RWPE2 (cell line): Measurements from ENCODE around the gene FRK.

ENCODE experiments used
- ATAC-seq: fragments of 200-7000 bp; cut with Tn5 transposase; 3 replicates; pipeline ENCODE4 v1.9.1; 2021; ENCODE audit warnings: low read depth
- DNase-seq: peaks from one replicate; pipeline ENCODE4 v3.0.0-alpha.2; 2020; ENCODE audit warnings: low spot score
- H3K27ac ChIP-seq: fragments of 450-650 bp; 2 replicates; pipeline ENCODE4 v1.5.1; 2017; ENCODE audit warnings: mild to moderate bottlenecking; ENCODE audit not compliant: poor library complexity, severe bottlenecking
- H3K27me3 ChIP-seq: fragments of 250-450 bp; sonication (Bioruptor Pico); 2 replicates; pipeline ENCODE4 v1.5.1; 2021; ENCODE audit warnings: mild to moderate bottlenecking, moderate library complexity; ENCODE audit not compliant: insufficient read depth, poor library complexity, severe bottlenecking
- H3K36me3 ChIP-seq: fragments of 250-450 bp; sonication (Bioruptor Pico); 2 replicates; pipeline ENCODE4 v1.5.1; 2020; ENCODE audit warnings: low read depth, mild to moderate bottlenecking, moderate library complexity
- H3K4me1 ChIP-seq: fragments of 250-450 bp; sonication (Bioruptor Pico); 2 replicates; pipeline ENCODE4 v1.5.1; 2021; ENCODE audit warnings: mild to moderate bottlenecking, moderate library complexity; ENCODE audit not compliant: insufficient read depth, poor library complexity, severe bottlenecking
- H3K4me3 ChIP-seq: fragments of 250-450 bp; sonication (Bioruptor Pico); 2 replicates; pipeline ENCODE4 v1.5.1; 2021; ENCODE audit warnings: mild to moderate bottlenecking, moderate library complexity; ENCODE audit not compliant: severe bottlenecking
- H3K9me3 ChIP-seq: fragments of 250-450 bp; sonication (Bioruptor Pico); 2 replicates; pipeline ENCODE4 v1.5.1; 2021; ENCODE audit warnings: mild to moderate bottlenecking, moderate library complexity; ENCODE audit not compliant: severe bottlenecking
- CTCF ChIP-seq: fragments of 450-650 bp; IDR thresholded peaks from one replicate; pipeline ENCODE4 v1.5.1; 2017; ENCODE audit warnings: mild to moderate bottlenecking, moderate library complexity; ENCODE audit not compliant: poor library complexity, severe bottlenecking

FRK gene

GRCh38 chr6:115887891-115888290 is 172.8 kb downstream of the FRK start:
- H3K9me3 ChIP-seq = no peaks in the 10 kb centered on the region
- TF ChIP-seq CTCF = no peak

GRCh38 chr6:115885636-115886366 is 174.9 kb downstream of the FRK start:
- Histone ChIP-seq H3K4me3 (no peak overlapping the region), H3K36me3 (no peaks in the 10 kb centered on the region), H3K9me3 (no peaks in the 10 kb centered on the region), H3K4me1 (peaks cover 14% of the 10 kb centered on the region), H3K27me3 (no peaks in the 10 kb centered on the region), H3K27ac (no peak overlapping the region)
- no peak for TF ChIP-seq CTCF
- no peak for DNase-seq
- no peak for ATAC-seq

More at GRCh38 chr6:115887891-115888290, 172.8 kb downstream of the FRK start:
- H3K36me3 ChIP-seq = no peaks in the 10 kb centered on the region
- ATAC-seq = no peak
- no peaks in the 10 kb centered on the region for H3K27me3 ChIP-seq
- no peak overlapping the region for H3K27ac ChIP-seq
- H3K4me1 ChIP-seq = peaks cover 8% of the 10 kb centered on the region
- no peak for DNase-seq
- no peak overlapping the region for H3K4me3 ChIP-seq

GRCh38 chr6:115882771-115883170 is 177.9 kb downstream of the FRK start:
- 0 out of 3 replicates have a peak, but pooled peaks have one; percentile 45 for ATAC-seq
- Histone ChIP-seq H3K27me3 (peaks cover 12% of the 10 kb centered on the region), H3K4me3 (no peak overlapping the region), H3K27ac (no peak overlapping the region), H3K4me1 (peaks cover 13% of the 10 kb centered on the region), H3K9me3 (no peaks in the 10 kb centered on the region), H3K36me3 (no peaks in the 10 kb centered on the region)
- TF ChIP-seq CTCF = no peak
- DNase-seq = no peak

- Histone ChIP-seq H3K4me3 (no peak overlapping the region), H3K4me1 (peaks cover 13% of the 10 kb centered on the region), H3K9me3 (no peaks in the 10 kb centered on the region), H3K27me3 (peaks cover 18% of the 10 kb centered on the region), H3K36me3 (no peaks in the 10 kb centered on the region), H3K27ac (no peak overlapping the region)
- TF ChIP-seq CTCF = no peak
- peak; percentile 40; the same call in 1 of the 3 replicates for ATAC-seq
- no peak for DNase-seq
These were observed 178.5 kb downstream of the FRK start for GRCh38 chr6:115882174-115882573.
